Loucy (cell line): ENCODE data around the gene CPSF2.
"Not testable (repeated sequence)": the region's sequence is repeated elsewhere in the genome, so short reads cannot be mapped to it uniquely, and the experiment has no call there.

Experiments
- EZH2phosphoT487 ChIP-seq: fragments of 200-600 bp; IDR thresholded peaks from 2 replicates; pipeline ENCODE4 v1.6.1; 2018; ENCODE audit warnings: antibody characterized with exemption, mild to moderate bottlenecking, moderate library complexity, borderline replicate concordance
- TF ChIP-seq, protein P1 (sequence below): fragments of 200-600 bp; sonication (generic); conservative IDR thresholded peaks from 2 replicates; pipeline ENCODE4 v1.5.1; 2014; ENCODE audit warnings: mild to moderate bottlenecking, antibody characterized with exemption, low read length

GRCh38 chr14:92213125-92213524, 91.4 kb downstream of the CPSF2 start:
- TF ChIP-seq, protein P1, sequence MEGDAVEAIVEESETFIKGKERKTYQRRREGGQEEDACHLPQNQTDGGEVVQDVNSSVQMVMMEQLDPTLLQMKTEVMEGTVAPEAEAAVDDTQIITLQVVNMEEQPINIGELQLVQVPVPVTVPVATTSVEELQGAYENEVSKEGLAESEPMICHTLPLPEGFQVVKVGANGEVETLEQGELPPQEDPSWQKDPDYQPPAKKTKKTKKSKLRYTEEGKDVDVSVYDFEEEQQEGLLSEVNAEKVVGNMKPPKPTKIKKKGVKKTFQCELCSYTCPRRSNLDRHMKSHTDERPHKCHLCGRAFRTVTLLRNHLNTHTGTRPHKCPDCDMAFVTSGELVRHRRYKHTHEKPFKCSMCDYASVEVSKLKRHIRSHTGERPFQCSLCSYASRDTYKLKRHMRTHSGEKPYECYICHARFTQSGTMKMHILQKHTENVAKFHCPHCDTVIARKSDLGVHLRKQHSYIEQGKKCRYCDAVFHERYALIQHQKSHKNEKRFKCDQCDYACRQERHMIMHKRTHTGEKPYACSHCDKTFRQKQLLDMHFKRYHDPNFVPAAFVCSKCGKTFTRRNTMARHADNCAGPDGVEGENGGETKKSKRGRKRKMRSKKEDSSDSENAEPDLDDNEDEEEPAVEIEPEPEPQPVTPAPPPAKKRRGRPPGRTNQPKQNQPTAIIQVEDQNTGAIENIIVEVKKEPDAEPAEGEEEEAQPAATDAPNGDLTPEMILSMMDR, result not testable (repeated sequence)
- TF ChIP-seq EZH2phosphoT487, result not testable (repeated sequence)
